Measurements from ENCODE around the gene TEAD2.
"Not testable (repeated sequence)": the region's sequence is repeated elsewhere in the genome, so short reads cannot be mapped to it uniquely, and the experiment has no call there.

The TEAD2 gene

DNA sequence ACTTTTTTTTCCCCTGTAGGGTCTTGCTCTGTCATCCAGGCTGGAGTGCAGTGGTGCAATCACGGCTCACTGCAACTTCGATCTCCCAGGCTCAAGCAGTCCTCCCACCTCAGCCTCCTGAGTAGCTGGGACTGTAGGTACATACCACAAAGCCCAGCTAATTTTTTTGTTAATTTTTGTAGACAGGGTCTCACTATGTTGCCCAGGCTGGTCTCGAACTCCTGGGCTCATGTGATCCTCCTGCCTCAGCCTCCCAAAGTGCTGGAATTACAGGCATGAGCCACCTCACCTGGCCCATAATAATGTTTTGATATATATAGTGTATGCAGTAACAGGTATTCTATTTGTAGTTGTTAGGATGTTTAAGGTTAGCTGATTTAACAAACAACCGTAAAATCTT, 31.0 kb downstream of the TEAD2 start:
- not testable (repeated sequence) for DNase-seq (ENCODE audit: low read depth)

DNA sequence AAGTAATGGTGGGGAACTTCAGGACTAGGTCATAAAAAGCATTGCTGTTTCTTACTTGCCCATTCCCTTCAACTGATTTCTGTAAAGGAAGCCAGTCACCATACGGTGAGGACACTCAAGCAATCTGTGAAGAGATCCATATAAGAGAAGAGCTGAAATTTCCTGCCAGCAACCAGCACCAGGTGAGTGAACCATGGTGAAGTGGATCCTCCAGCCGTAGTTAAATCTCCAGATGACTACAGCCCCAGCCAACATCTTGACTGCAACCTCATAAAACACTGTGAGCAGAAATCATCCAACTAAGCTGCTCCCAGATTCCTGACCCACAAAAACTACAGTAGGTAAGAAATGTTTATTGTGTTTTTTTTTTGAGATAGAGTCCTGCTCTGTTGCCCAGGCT, 33.5 kb downstream of the TEAD2 start:
- no peak for DNase-seq (ENCODE audit: low read depth)

GRCh38 chr19:49327878-49328544, 34.2 kb downstream of the TEAD2 start:
- peak; percentile 31 for DNase-seq (ENCODE audit: low read depth)

- no peak for DNase-seq (ENCODE audit: low read depth)
These were observed 36.0 kb downstream of the TEAD2 start for GRCh38 chr19:49326165-49326704.

- DNase-seq (ENCODE audit: low read depth), result not testable (repeated sequence)
These were observed 36.5 kb downstream of the TEAD2 start for GRCh38 chr19:49325756-49326155.

DNA sequence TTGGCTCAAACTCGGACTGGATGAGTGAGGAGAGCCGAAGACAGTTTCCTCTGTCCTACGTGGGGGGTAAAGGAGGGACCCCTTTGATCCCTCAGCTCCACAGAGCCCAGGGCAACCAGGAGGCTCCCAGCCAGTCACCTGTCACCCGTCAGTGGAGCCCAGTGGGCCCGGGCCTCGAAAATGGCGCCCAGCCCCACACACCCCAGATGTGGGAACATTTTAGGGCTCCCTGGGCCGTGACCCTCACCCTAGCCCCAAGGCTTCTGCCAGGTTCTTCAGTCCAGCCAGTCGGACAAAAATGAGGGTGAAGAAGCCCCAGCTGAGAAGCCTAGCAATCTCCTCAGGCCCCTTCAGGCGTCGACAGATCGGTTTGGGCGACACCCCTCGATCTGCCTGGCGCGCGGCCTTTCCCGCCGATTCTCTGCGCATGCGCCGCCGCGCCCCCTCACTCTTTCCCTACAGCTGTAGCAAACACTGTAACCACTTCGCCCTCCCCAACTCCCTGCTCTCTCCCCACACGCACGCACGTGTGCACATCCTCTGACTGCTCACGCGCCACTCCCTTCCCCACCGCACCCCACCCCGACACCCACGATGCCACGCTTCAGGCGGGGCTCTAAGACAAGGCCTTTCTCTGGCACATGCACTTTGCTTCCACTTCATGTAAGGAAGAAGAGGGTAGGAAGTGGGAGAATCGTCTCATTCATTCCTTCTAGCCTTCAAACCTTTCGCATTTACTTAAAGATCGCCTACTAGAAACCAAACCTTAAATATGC, 37.2 kb downstream of the TEAD2 start, which contains the start of gene SLC6A16:
Gene SLC6A16, minus strand, starts transcription at position 391 of the 776 bp plus-strand sequence. CDS start 13,844 bp downstream, outside the sequence.
- DNase-seq (ENCODE audit: low read depth), result no peak

- DNase-seq (ENCODE audit: low read depth), result no peak
These were observed 43.9 kb downstream of the TEAD2 start for GRCh38 chr19:49318296-49318695.

GRCh38 chr19:49316284-49316683, 45.9 kb downstream of the TEAD2 start:
- no peak for DNase-seq (ENCODE audit: low read depth)

- DNase-seq (ENCODE audit: low read depth), result no peak
These were observed 47.1 kb downstream of the TEAD2 start for GRCh38 chr19:49315111-49315510.

- DNase-seq (ENCODE audit: low read depth), result no peak
These were observed 53.1 kb downstream of the TEAD2 start for GRCh38 chr19:49309087-49309486.

DNA sequence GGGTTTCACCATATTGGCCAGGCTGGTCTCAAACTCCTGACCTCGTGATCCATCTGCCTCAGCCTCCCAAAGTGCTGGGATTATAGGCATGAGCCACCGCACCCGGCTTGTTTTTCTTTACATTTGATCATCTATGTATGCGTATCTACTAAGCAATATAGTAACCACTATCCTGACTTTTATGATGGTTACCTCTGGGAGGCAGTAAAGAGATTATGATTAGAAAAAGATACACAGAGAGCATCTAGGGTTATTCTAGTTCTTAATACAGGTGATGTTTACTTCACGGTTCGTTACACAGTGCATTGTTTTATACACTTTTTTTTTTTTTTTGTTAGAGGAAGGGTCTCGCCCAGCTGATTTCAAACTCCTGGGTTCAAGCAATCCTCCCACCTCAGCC, 55.5 kb downstream of the TEAD2 start:
- DNase-seq (ENCODE audit: low read depth), result not testable (repeated sequence)

- DNase-seq (ENCODE audit: low read depth), result no peak
These were observed 60.4 kb downstream of the TEAD2 start for GRCh38 chr19:49301866-49302252.

- peak; percentile 76 for DNase-seq (ENCODE audit: low read depth)
These were observed 60.9 kb downstream of the TEAD2 start for GRCh38 chr19:49301165-49301865.

DNA sequence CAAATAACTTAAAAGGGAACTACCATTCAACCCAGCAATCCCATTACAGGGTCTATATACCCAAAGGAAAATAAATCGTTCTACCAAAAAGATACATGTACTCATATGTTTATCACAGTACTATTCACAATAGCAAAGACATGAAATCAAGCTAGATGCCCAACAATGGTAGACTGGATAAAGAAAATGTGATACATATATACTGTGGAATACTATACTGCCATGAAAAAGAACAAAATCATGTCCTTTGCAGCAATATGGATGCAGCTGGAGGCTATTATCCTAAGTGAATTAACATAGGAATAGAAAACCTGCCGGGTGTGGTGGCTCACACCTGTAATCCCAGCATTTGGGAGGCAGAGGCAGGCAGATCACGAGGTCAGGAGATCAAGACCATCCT, 63.6 kb downstream of the TEAD2 start:
- DNase-seq (ENCODE audit: low read depth), result not testable (repeated sequence)

- DNase-seq (ENCODE audit: low read depth), result no peak
These were observed 64.8 kb downstream of the TEAD2 start for GRCh38 chr19:49297403-49297802.

DNA sequence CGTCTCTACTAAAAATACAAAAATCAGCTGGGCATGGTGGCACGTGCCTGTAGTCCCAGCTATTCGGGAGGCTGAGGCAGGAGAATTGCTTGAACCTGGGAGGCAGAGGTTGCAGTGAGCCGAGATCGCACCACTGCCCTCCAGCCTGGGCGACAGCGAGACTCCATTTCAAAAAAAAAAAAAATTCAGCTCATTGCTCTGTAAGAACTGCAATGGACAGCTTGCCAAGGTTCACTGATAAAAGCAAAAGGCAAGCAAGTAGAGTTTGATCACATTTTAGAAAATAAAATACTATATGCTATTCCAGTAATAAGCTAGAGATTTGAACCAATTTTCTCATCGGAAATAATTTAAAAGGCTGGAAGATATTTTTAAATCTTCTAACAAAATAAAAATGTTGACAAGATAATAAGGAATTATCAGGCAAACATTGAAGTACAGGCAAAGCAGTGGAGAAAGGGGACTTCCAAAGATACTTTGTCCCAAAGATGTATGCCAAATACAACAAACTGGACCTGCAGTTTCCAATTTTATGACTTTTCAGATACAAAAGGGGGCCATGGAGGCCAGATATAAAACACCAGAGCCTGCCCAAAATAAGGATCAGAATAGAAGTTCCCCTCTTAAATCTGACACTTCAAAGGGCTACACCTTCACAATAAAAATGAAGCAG, 66.9 kb downstream of the TEAD2 start:
- no peak for DNase-seq (ENCODE audit: low read depth)

GRCh38 chr19:49294401-49294800, 67.8 kb downstream of the TEAD2 start:
- DNase-seq (ENCODE audit: low read depth), result no peak
